Stimulated activated CD4-positive, alpha-beta T cell treated with anti-CD3 and anti-CD28 coated beads, Interleukin-1b, Interleukin-23, amount 100 ng/mL, for 4 hours (primary cell): ENCODE measurements around the gene PPIA.
"Not testable (repeated sequence)": the region's sequence is repeated elsewhere in the genome, so short reads cannot be mapped to it uniquely, and the experiment has no call there.

Experiments used
- DNase-seq, 2 donors: peaks; one replicate each; pipeline ENCODE4 v3.0.0-alpha.2; 2020; ENCODE audit warnings: low read depth in 2 of 2

PPIA gene

DNA sequence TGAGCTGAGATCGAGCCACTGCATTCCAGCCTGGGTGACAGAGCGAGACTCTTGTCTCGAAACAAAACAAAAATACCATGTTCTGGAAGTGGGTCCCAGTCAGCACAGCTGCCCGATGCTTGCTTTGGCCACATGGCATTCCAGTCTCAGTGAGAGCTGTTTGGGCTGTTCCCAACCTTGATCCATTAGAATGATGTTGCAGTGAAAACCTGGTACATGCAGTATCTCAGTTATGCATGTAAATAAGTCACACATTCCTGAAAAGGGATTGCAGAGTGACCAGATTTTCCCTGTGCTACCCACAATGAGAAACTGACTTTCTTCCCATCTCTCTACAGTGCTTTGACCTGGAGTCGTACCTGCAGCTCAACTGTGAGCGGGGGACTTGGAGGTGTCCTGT, 32.4 kb upstream of the PPIA start:
- DNase-seq: no peak

DNA sequence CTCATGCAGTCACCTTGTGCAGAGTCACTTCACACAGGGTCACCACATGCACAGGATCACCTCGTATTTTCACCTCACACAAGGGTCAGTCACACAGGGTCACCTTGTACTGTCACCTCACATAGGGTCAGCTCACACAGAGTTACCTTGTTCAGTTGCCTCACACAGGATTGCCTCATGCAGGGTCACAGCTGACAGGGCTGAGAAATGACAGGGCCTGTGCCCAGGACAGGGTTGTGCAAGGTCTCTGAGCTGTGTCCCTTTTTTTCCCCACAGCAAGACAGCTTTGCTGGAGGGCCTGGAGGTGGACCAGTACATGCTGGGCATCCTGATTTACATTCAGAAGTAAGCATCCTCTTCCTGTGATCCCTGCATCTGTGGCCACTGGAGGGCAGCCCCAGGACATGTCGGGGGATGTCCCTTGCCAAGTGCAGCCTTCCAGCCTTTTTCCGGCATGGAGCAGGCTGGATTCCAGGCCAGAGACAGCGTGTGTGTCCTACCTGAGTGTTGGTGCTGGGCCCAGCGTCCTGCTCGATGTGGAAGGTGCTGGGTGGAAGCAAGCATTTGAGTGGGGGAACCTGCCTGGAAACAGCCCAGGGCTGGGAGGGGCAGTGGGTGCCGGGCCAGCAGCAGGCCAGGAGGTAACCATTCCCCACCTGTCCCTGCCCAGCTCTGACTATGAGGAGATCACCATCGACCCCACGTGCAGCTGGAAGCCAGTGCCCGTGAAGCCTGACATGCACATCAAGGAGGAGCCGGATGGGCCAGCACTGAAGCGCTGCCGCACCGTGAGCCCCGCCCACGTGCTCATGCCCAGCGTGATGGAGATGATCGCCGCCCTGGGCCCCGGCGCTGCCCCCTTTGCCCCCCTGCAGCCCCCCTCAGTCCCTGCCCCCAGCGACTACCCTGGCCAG, 31.6 kb upstream of the PPIA start:
- DNase-seq: no peak

DNA sequence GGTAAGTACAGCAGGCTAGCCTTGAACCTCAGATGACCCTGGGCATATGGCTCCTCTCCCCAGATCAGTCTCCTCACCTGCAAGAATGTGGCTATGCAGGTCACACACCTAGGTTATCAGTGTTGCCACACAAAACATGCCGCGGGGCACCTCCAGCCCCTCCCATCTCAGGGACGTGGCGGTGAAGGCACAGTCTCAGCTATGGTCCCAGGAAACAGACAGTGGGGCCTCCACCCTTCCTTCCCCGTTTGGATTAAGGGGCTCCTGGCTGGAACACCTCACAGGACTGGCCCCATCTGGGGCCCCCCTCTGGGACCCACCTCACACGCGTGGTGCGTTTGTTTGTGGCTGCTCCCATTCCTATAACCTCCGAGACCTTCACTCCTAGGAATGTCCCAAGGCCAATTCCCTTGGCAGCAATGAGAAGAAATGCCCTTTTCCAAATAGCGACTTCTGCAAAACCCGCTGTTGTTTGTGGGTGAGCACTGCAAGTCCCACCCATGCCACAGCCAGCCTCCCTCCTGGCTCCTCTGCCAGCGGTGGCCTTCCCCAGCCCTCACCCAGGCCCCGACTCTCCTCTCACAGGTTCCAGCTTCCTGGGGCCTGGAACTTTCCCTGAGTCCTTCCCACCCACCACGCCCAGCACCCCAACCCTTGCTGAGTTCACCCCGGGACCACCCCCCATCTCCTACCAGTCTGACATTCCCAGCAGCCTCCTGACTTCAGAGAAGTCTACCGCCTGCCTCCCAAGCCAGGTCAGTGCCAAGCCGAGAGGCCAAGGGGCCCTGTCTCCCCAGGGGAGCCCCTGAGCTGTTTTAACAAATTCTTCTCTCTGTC, 30.7 kb upstream of the PPIA start:
- DNase-seq: no peak

DNA sequence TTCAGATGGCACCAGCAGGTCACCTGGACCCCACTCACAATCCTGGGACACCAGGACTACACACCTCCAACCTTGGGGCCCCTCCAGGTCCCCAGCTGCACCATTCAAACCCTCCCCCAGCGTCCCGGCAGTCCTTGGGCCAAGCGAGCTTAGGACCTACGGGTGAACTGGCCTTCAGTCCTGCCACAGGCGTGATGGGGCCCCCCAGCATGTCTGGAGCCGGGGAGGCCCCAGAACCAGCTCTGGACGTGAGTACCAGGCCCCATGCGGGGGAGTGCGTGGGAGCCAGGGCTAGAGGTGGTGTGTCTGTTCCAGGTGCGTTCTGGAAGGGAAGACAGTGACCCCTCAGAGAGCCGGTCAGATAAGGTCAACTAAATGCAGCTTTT, 30.1 kb upstream of the PPIA start:
- DNase-seq: no peak

DNA sequence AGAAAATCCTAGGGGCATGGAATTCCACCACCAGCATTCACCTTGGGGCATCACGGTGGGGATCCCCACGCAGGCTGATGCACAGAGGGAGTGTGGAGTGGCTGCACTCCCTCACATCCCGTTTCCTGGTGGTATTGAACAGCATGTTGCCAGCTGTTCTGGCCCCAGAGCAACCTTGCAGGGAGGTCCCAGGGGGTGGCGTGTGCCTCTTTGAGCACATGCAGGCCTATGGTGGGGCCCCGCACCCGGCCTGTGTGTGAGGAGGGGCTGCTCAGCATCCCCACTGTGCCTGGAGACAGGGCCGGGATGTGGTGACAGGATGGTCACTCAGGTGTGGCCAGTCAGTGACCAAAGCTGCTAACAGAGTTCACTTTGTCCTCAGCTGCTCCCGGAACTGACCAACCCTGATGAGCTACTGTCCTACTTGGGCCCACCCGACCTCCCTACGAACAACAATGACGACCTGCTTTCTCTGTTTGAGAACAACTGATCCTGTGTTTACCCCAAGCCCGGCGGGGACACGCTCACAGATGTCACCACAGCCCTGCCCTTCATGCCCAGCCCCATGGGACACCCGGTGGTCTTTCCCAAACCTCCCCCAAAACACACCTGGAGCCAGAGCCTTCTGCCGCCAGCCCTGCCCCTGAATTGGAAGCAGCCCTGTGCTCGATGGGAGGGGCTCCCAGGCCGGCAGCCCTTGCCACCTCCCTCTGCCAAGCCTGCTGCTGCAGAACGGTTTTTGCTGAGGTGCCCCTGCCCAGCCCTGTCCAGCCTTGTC, 29.2 kb upstream of the PPIA start:
- no peak for DNase-seq

DNA sequence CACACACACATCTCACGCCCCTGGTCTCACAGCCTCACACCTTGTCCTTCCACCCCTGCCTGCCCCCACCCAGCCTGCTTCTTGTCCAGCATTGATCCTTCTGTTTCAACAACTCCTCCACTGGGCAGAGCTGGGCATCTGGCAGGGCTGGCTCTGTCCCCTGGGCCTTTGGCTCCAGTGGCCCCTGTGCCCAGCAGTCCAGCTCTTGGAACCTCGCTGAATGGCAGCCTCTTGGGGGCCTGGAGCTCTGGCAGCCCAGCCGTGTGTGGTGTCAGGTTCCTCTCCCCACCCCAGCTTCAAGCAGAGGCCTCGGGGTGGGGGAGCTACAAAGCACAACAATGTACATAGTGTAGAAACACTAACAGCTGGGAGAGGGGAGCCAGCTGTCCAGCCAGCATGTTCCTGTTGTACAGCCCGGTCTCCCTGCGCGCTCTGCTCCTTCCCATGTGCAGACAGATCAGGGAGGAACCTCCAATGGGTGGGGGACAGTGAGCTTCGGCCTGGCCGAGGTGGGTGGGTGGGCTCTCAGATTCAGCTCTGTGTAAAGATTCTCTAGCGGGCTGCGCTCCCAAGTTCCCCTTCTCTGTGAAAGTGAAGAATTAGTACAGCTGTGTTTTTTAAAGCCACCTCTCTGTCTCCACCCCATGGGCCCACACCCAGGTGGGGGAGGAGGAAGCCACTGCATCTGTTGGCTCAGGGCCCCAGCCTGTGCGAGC, 28.4 kb upstream of the PPIA start:
- DNase-seq: no peak

DNA sequence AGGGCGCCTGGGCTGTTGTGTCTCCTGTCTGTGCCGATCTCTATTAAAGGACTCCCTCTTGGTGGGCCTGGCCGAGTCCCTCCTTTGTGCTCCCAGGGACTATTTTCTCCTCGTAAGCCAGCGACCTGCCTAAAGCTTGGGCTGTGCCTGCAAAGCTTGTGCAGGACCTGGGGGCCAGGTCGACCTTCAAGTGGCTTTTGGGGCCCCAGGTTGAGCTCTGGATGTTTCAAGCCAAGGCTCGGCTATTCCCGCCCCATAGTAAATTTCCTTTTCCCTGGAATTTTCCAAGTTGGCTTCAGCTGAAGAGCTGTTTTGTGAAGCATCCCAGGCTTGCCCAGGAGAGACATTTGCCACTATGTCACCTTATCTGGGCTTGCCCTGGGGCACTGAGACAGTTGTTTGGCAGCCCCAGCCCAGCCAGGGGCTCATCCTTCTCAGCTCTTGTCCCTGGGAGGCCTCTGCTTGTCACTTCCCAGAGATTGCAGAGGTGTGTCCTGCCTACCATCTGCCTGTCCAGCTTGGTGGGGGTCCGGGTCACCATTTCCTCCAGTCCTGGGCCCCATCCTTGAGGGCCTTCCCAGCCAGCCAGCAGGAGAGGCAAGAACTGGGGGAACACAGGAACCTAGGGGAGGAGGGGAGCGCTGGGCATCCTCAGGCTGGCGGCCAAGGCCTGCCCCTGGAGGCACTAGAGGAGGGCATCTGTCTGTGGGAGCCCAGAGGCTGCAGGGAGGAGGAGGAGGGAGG, 27.7 kb upstream of the PPIA start:
- no peak for DNase-seq

DNA sequence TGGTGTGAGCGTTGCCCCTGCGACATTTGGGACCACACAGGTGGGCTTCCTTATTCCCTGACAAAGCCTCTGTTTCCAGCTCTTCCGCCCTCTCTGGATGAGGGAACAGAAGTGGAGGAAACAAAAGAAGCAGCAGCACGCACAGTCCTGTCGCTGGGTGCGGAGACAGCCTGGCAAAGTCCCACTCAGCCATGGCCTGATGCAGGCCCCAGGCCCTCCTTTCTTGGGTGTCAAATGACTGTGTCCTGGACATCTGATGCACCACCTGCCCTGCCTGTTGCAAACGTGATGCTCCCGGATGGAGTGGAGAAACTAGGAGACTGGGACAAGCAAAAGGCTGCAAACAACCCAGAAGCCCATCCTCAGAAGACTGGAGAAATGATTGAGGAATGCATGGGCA, 27.1 kb upstream of the PPIA start:
- DNase-seq: no peak

DNA sequence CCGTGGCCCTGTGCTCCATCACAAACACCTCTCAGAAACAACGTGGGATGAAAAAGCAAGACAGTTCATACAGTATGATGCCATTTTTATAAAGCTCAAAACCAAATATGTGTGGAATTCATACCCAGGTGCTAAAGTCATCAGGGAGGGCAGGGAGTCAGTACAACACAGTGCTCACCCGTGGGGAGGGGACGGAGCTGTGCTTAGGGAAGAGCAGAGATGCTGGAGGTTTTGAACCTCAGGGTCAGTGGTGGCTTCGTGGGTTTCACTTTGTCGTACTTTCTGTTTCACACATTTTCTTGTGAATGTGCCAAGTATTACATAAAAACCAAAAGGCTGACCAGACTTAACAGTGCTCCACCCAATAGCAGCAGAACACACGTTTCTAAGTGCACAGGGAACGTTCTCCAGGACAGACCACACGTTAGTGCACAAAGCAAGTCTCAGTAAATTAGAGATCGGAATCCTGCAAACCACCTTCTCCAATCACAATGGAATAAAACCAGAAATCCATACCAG, 26.6 kb upstream of the PPIA start:
- no peak for DNase-seq

DNA sequence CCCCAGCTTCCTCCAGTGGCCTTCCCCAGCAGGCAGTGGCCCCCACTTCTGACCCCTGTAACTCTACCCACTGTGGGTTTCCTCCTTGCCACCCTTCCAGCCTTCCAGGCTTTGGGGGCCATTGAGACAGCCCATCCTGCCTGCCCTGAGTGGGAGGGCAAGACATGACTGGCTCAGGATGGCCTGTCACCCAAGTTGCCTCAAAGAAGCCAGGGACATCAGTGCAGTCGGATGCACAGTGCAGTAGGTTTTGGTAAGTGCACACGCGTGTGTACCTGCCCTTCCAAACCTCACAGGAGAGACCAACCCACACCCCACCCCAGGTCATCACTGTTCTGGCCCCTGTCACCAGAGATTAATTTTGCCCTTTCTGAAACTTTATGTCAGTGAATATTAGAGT, 25.1 kb upstream of the PPIA start:
- DNase-seq: no peak

DNA sequence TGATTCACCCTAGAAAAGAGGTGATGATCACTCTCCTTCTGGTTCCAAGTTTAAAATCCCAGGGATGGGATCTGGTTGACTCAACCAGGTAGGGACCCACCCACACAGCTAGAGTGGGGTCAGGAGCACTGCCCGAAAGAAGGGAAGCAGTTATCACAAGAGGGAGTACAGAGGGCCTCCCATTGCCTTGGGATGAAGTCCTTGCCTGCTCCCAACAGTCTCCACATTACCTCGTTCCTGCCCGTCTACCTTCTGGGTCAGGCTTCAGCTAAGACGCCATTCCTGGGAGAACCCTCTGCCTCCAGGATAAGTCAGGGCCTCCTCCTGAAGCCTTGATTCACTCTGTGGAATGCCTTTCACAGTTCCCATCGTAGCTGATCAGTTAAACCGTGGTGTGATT, 24.0 kb upstream of the PPIA start:
- DNase-seq: no peak

DNA sequence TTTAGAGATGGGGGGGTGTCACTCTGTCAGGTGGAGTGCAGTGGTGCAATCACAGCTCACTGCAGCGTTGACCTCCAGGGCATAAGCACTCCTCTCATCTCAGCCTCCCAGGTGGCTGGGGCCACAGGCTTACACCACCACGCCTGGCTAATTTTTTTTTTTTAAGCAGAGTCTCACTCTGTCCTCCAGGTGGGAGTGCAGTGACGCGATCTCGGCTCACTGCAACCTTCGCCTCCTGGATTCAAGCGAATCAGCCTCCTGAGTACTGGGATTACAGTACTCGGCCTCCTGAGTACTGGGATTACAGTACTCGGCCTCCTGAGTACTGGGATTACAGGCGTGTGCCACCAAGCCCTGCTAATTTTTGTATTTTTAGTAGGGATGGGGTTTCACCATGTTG, 23.6 kb upstream of the PPIA start:
- DNase-seq: no peak

DNA sequence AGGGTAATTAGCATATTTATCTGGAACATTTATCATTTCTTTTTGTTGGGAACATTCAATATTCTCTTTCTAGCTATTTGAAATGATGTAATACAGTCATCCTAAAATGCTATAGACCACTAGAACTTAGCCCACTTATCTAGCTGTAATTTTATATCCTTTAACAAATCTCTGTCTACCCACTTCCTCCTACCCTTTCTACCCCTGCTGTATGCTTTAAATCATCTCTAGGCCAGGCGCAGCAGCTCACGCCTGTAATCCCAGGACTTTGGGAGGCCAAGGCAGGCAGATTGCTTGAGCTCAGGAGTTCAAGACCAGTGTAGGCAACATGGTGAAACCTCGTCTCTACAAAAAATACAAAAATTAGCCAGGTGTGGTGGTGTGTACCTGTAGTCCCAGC, 22.0 kb upstream of the PPIA start:
- not testable (repeated sequence) for DNase-seq

DNA sequence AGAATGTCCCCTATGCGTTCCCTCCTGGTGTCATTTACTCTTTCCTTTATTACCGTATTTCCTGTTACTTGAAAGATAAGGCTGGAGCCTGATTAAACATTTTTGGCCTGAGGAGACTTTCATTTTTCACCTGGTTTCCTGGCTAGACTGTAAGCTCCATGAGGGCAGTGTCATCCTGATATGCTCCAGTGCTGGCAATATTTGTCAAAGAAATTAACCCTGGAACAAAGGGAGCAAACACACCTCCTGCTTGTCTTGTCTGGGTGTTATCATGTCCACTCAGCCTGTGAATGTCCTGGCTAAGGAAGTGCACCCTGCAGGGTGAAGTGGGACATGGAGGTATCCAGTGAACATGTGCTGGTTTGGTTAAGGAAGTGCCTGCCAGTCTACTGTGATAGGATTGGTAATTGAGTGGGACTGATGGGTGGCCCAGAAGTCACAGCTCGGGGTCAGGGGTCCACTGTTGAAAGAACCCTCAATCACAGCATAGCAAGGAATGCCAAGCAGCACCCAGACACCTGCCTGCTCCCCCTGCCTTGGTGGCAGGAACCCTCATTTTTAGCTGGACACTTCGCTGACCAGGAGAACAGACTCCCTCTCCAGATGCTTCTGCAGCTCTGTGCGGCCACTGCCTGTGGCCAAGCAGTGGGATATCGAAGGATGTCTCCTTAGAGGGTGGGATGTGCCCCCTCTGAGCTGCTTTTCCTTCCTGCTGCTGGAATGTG, 20.9 kb upstream of the PPIA start:
- DNase-seq: no peak

DNA sequence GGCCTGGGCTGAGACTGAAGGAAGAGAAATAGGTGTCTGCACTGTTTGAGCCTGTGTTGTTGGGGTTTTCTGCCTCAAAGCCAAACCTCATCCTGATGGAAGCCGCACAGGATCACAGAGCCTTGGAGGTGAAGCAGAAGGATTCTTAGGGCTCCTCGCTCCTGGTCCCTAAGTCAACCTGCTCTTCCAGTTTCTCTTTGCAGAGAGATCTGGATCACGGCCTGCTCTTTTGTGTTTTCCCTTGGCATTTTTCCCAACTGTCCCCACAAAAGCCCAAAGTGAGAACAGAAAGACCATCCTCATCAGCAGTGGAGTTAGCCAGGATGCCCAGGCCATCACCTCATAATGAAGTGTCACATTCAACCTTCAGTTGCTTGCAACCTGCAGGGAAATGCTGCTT, 20.3 kb upstream of the PPIA start:
- no peak for DNase-seq

DNA sequence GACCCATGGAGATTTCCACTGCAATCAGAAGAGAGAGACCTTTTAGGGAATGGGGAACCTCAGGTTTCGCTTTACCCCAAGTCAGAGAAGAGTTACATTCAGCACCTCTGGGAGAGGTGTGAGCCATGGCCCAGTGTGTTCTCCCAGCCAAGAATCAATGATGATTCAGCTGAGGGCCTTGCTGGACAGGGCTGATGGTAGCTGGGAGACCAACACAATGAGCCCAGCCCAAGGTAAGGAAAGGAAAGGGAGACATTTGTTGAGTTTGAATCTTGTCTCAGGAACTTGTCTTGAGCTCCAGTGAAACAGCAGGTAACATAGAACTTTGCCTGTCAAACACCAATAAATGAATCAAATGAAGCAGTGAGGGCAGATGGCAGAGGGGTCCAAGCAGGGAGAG, 14.0 kb upstream of the PPIA start:
- no peak for DNase-seq

DNA sequence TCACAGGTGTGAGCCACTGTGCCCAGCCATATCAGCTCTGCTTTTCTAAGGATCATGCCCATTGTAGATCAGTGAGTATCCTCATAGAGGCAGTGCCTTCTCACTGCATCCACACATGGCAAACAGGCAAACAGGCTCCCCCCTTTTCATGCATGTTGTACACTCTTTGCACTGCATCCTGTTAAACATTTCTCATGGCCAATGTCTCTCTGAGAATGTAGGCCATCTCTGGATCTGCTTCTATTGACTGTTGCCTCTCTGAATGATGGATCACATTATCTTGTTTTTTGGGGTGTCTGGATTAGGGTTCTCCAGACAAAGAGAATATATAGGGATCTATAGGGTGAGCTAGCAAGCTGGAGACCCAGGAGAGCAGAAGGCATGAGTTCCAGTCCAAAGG, 13.1 kb upstream of the PPIA start:
- no peak for DNase-seq

DNA sequence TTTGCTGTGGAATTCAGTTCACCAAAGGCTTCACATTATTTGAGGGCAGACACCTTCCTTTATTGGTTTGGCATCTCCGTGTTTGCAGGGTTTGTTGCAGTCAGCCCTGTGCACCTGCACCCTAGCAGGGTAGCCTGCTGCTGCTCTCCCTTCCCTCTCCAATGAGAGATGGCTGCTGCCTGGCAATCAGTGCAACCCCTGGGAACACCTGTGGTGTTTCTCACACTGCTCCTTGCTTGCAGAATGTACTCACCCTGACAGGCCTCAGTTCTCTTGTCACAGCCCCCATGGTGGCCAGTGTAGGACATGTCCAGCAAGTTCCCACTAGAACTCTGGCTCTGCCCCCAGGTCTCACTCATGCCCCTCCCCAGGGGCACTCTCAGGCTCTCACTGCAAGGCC, 12.1 kb upstream of the PPIA start:
- DNase-seq: no peak

DNA sequence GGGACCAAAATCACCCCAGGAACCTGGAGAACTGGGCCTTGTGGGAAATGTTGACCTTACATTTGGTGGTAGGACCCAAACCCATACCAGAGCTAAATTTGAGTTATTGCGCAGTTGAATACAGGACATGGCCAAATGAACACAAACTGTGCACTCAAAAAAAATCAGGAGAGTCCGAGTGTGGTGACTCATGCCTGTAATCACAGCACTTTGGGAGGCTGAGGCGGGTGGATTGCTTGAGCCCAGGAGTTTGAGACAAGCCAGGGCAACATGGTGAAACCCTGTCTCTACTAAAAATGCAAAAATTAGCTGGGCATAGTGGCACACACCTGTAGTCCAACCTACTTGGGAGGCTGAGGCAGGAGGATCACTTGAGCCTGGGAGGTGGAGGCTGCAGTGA, 11.3 kb upstream of the PPIA start:
- not testable (repeated sequence) for DNase-seq

DNA sequence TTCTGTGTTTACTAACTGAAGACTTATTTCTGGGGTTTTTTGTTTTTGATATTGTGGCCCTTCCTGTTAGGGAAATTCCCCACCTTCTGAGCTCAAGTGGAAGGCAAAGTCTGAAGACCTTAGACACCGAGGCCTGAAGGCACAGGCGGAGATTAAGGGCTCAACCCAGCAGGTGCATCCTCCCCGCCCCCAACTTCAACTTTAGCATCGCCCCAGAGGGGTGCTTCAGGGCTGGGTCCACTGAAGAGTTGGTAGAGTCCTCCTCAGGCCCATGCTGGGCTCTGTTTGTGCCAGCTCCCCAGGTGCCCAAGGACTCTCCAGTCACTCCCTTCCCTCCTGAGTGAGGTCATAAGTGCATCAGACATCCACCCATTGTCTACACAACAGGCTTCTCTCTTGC, 9.4 kb upstream of the PPIA start:
- DNase-seq: no peak
